NCI-H187 treated with DMSO at 0.1 percent for 48 hours (cell line): ENCODE data around the gene PPIF.

Source experiments
- DNase-seq: peaks from one replicate; lab custom pipeline; 2025; lab: John Stamatoyannopoulos, UW

Gene PPIF

GRCh38 chr10:79347226-79347893 lies at the start of gene PPIF:
Gene PPIF (plus strand): TSS chr10:79347469. CDS start chr10:79347549, 80 bp downstream.
- no peak for DNase-seq

GRCh38 chr10:79298403-79299244 lies 48.6 kb upstream of the PPIF start:
- no peak for DNase-seq

- no peak for DNase-seq
Observed at GRCh38 chr10:79299397-79300241, 47.6 kb upstream of the PPIF start.

GRCh38 chr10:79300711-79301110 lies 46.6 kb upstream of the PPIF start:
- no peak for DNase-seq

- no peak for DNase-seq
Observed at GRCh38 chr10:79301754-79302530, 45.3 kb upstream of the PPIF start.

- no peak for DNase-seq
Observed at GRCh38 chr10:79303631-79304478, 43.4 kb upstream of the PPIF start.

- no peak for DNase-seq
Observed at GRCh38 chr10:79304479-79305087, 42.7 kb upstream of the PPIF start.

GRCh38 chr10:79305515-79305914 lies 41.8 kb upstream of the PPIF start:
- no peak for DNase-seq

- no peak for DNase-seq
Observed at GRCh38 chr10:79305988-79306387, 41.3 kb upstream of the PPIF start.

GRCh38 chr10:79306644-79307220 lies 40.5 kb upstream of the PPIF start:
- no peak for DNase-seq

- DNase-seq, result no peak
Observed at GRCh38 chr10:79308016-79308415, 39.3 kb upstream of the PPIF start.

- no peak for DNase-seq
Observed at GRCh38 chr10:79308969-79309665, 38.2 kb upstream of the PPIF start.

- no peak for DNase-seq
Observed at GRCh38 chr10:79310200-79310865, 36.9 kb upstream of the PPIF start.

GRCh38 chr10:79310911-79311573 lies 36.2 kb upstream of the PPIF start:
- no peak for DNase-seq

- DNase-seq, result no peak
Observed at GRCh38 chr10:79311581-79312407, 35.5 kb upstream of the PPIF start.

GRCh38 chr10:79312601-79313187 lies 34.6 kb upstream of the PPIF start:
- no peak for DNase-seq

- no peak for DNase-seq
Observed at GRCh38 chr10:79313320-79313719, 33.9 kb upstream of the PPIF start.
